ENCODE data around the gene CRHR1. TPM values are rescaled to one million over a fixed set of nuclear protein-coding genes. Genes with fewer than 3 reads are reported as not detected.

The CRHR1 gene
- polyA plus RNA-seq, 1 of the 3 experiments (the other 2 are of a cell fraction) = 0.13 TPM

GRCh38 chr17:45844695-45845375, 60.7 kb downstream of the CRHR1 start, which contains the start of gene SPPL2C (continued):
- TF ChIP-seq CTCF (IDR thresholded peaks at IDR 0.05) (no peak), RXRA (IDR thresholded peaks at IDR 0.05; ENCODE audit: borderline replicate concordance, low read depth) (no peak), RAD21 (IDR thresholded peaks at IDR 0.05; ENCODE audit: low read length) (no peak), MEF2A (IDR thresholded peaks at IDR 0.05; ENCODE audit: borderline replicate concordance, low read depth) (no peak), NRF1 (IDR thresholded peaks at IDR 0.05; ENCODE audit: low read depth, low read length) (no peak), TAF1 (IDR thresholded peaks at IDR 0.05; ENCODE audit: borderline replicate concordance, low read depth, low read length) (no peak), TCF12 (IDR thresholded peaks at IDR 0.05) (no peak)
- TF ChIP-seq, protein P1, sequence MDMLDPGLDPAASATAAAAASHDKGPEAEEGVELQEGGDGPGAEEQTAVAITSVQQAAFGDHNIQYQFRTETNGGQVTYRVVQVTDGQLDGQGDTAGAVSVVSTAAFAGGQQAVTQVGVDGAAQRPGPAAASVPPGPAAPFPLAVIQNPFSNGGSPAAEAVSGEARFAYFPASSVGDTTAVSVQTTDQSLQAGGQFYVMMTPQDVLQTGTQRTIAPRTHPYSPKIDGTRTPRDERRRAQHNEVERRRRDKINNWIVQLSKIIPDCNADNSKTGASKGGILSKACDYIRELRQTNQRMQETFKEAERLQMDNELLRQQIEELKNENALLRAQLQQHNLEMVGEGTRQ (IDR thresholded peaks at IDR 0.05; ENCODE audit: borderline replicate concordance, low read depth, low read length) = no peak

DNA sequence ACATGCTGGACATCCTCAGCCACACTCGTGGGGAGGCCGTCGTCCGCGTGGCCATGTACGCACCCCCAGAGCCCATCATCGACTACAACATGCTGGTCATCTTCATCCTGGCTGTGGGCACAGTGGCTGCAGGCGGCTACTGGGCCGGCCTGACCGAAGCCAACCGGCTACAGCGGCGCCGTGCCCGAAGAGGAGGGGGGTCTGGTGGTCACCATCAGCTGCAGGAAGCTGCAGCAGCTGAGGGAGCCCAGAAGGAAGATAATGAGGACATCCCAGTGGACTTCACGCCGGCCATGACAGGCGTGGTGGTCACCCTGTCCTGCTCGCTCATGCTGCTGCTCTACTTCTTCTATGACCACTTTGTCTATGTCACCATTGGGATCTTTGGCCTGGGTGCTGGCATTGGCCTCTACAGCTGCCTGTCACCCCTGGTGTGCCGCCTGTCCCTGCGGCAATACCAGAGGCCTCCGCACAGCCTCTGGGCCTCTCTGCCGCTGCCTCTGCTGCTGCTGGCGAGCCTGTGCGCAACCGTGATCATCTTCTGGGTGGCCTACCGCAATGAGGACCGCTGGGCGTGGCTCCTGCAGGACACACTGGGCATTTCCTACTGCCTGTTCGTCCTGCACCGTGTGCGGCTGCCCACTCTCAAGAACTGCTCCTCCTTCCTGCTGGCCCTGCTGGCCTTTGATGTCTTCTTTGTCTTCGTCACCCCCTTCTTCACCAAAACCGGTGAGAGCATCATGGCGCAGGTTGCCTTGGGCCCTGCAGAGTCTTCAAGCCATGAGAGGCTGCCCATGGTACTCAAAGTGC, 61.5 kb downstream of the CRHR1 start:
- no peak overlapping the region for H3K4me2 ChIP-seq
- H3K4me3 ChIP-seq (ENCODE audit: low read depth in 2 of 2, low read length in 1 of 2) = no peak overlapping the region
- no peak overlapping the region for H2AFZ ChIP-seq (ENCODE audit: low read depth)
- no peaks in the 10 kb centered on the region for H3K9me2 ChIP-seq
- H3F3A ChIP-seq (replicated peaks; ENCODE audit: insufficient read depth) = no peaks in the 10 kb centered on the region
- no peaks in the 10 kb centered on the region for H4K20me1 ChIP-seq (ENCODE audit: insufficient read depth)
- POLR2A ChIA-PET = no interaction called here
- no peak overlapping the region for H3K27ac ChIP-seq (ENCODE audit: low read depth in 2 of 2, low read length in 1 of 2)
- H3K36me3 ChIP-seq (replicated peaks in 1 of 2; ENCODE audit: control insufficient read depth in 1 of 2, insufficient read depth in 2 of 2, low read length in 1 of 2) = no peaks in the 10 kb centered on the region
- H3K79me2 ChIP-seq (ENCODE audit: insufficient read depth) = no peaks in the 10 kb centered on the region
- H3K4me1 ChIP-seq (ENCODE audit: control insufficient read depth in 1 of 2, insufficient read depth in 2 of 2, low read depth in 1 of 2, low read length in 1 of 2) = peaks cover 0 to 18% of the 10 kb centered on the region in 2 experiments; a peak in 1 of 4 replicates
- no peaks in the 10 kb centered on the region for H3K9me3 ChIP-seq
- no peak overlapping the region for H3K9ac ChIP-seq
- CTCF ChIA-PET = interaction anchor here (1.2 to 17.2 kb wide), 3 partner anchors 14 to 62 kb away, joined by 4 to 327 read pairs (median 5); no protein-coding TSS in a partner anchor
- DNase-seq = no peak
- 73% methylated on average over 34 of the region's 35 CpGs for WGBS (ENCODE audit: low lambda C conversion rate)
- H3K27me3 ChIP-seq (ENCODE audit: insufficient read depth) = peaks cover 9% of the 10 kb centered on the region
- no peak for TF ChIP-seq TAF1 (IDR thresholded peaks at IDR 0.05; ENCODE audit: borderline replicate concordance, low read depth, low read length)
- TF ChIP-seq, protein P2, sequence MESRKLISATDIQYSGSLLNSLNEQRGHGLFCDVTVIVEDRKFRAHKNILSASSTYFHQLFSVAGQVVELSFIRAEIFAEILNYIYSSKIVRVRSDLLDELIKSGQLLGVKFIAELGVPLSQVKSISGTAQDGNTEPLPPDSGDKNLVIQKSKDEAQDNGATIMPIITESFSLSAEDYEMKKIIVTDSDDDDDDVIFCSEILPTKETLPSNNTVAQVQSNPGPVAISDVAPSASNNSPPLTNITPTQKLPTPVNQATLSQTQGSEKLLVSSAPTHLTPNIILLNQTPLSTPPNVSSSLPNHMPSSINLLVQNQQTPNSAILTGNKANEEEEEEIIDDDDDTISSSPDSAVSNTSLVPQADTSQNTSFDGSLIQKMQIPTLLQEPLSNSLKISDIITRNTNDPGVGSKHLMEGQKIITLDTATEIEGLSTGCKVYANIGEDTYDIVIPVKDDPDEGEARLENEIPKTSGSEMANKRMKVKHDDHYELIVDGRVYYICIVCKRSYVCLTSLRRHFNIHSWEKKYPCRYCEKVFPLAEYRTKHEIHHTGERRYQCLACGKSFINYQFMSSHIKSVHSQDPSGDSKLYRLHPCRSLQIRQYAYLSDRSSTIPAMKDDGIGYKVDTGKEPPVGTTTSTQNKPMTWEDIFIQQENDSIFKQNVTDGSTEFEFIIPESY (IDR thresholded peaks at IDR 0.05; ENCODE audit: borderline replicate concordance, low read depth) = no peak
- no peak for TF ChIP-seq RAD21 (IDR thresholded peaks at IDR 0.05; ENCODE audit: low read length)
- no peak for TF ChIP-seq RCOR1 (IDR thresholded peaks at IDR 0.05; ENCODE audit: low read length)
- no peak for TF ChIP-seq NFIC (IDR thresholded peaks at IDR 0.05; ENCODE audit: borderline replicate concordance)
- no peak for TF ChIP-seq FOXM1 (IDR thresholded peaks at IDR 0.05; ENCODE audit: low read depth)
- TF ChIP-seq RXRA (IDR thresholded peaks at IDR 0.05; ENCODE audit: borderline replicate concordance, low read depth) = no peak
- no peak for TF ChIP-seq CHD2 (IDR thresholded peaks at IDR 0.05; ENCODE audit: low read length, partially characterized antibody)
- TF ChIP-seq USF1 (IDR thresholded peaks at IDR 0.05; ENCODE audit: borderline replicate concordance, low read depth) = no peak
- no peak for TF ChIP-seq PBX3 (IDR thresholded peaks at IDR 0.05)
- no peak for TF ChIP-seq REST (IDR thresholded peaks at IDR 0.05; ENCODE audit: low read depth, low read length)
- no peak for TF ChIP-seq SMC3 (IDR thresholded peaks at IDR 0.05; ENCODE audit: low read depth, low read length)
- no peak for TF ChIP-seq JUND (IDR thresholded peaks at IDR 0.05)

Data from SK-N-SH (cell line).